Left cardiac atrium (tissue), 4 donors: ENCODE data around the gene RABAC1. TPM values are rescaled to one million over a fixed set of nuclear protein-coding genes. Genes with fewer than 3 reads are reported as not detected.

Experiments used
- ATAC-seq, 2 donors: fragments of 200-7000 bp; cut with Tn5 transposase; one replicate each; pipeline ENCODE4 v1.9.1; 2020; ENCODE audit warnings: mild to moderate bottlenecking in 2 of 2, moderate library complexity in 2 of 2
- DNase-seq: peaks from one replicate; pipeline ENCODE4 v3.0.0-alpha.2; 2020
- intact Hi-C, 2 donors: fragments of 100-400 bp; cut with DNase I; formaldehyde crosslinking; loops; one replicate each; pipeline versions ENCODE4 v1.14.1 to v1.15.1; 2022 to 2023
- long read RNA-seq: library from polyadenylated mRNA; unstranded; transcript quantifications from one replicate; pipeline ENCODE4 v2.0.0, GENCODE V29; 2021
- total RNA-seq, 2 donors: library from RNA; stranded (reverse); fragmentation: NEBNext Ultra II Directional; extraction: Animal tissue kit (Norgen Biotek cat#: 25700); gene quantifications; one replicate each; pipeline ENCODE4 v1.2.1, GENCODE V29; 2021
- donor health status: DM: no; HTN: yes; CAD: no.
- donor health status: DM: no; HTN: yes; CAD: no; lungs with severe emphysema.
- donor health status: DM: yes; HTN: yes; CAD: no.
- donor health status: Dilated cardiomyopathy.

The RABAC1 gene, protein sequence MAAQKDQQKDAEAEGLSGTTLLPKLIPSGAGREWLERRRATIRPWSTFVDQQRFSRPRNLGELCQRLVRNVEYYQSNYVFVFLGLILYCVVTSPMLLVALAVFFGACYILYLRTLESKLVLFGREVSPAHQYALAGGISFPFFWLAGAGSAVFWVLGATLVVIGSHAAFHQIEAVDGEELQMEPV
- 100 to 1,000 TPM in 1 of 2 donors, 10 to 100 TPM in 1; 91.4 to 117 TPM for total RNA-seq
- long read RNA-seq, transcript RABAC1-201 (5 exons, 821 nt) = major isoform, 16 of 21 reads
- long read RNA-seq, partial matches to known transcripts = 0 of 21 reads
- long read RNA-seq, other reads (novel, unspliced or antisense) = 3 of 21 reads

DNA sequence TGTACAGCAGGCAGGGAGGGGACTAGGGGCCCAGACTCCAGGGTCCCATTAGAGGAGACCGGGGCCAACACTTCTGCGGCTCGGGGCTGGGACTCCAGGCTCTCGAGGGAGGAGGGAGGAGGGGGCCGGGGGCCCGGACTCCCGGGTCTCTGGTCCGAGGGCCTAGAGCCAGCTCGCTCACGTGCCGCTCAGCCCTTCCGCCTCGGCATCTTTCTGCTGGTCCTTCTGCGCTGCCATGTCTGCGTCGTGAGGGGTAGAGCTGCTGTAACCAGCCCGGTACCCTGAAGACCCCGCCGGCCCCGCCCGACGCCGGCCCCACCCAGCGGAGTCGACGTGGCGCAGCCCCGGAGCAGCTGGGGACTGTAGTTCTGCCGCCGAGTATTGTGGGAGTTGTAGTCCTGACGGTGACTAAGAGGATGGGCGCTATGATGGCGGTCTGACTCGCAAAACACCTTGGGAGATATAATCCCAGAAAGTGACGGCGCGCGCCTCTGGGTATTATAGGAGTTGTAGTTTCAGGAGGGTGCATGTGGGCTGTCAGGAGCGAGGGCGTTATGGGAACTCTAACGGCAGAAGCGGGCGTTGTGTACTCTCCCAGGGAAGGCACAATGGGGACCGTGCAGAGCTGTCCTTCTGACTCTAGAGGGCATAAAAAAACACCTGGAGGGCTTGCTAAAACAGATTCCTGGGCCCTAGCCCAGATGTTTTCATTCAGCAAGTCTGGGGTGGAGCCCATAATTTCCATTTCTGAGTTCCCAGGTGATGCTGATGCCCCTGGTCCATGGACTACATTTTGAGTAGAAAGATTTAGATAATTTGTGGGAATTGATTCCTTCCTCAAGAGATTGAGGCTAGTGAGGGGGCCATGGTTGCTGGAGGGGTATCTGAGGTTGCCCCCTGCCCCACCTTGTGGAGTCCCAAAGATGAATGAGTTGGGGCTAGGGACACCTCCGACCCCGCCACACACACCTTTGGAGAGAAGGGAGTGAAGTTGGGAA is at the start of gene RABAC1:
RABAC1 (minus strand) TSS at position 266 of the 998 bp plus-strand sequence; CDS start at position 237, 29 bp downstream.
- ATAC-seq (peak; percentile 95), DNase-seq (peak; percentile 93)
- intact Hi-C loops = no loop called here

DNA sequence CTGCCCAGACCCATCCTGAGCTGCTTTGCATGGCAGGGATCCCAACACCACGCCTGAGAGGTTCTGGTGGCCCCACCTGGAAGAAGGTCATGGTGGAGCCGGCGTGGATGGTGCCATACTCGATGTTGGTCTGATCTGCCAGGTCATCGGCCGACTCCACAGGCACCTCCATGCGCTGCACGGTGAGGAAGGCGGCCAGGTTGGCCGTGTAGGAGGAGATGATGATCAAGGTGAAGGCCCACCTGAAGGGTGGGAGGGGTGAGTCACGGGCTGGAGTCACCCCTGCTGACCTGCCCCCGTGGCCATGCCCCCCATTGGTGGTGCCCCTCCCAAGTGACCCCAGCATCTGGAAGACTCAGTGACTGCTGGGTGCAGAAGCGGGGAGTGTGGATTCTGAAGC is 47.4 kb upstream of the RABAC1 start:
- DNase-seq (no peak), ATAC-seq (no peak)
- intact Hi-C loops = no loop called here

DNA sequence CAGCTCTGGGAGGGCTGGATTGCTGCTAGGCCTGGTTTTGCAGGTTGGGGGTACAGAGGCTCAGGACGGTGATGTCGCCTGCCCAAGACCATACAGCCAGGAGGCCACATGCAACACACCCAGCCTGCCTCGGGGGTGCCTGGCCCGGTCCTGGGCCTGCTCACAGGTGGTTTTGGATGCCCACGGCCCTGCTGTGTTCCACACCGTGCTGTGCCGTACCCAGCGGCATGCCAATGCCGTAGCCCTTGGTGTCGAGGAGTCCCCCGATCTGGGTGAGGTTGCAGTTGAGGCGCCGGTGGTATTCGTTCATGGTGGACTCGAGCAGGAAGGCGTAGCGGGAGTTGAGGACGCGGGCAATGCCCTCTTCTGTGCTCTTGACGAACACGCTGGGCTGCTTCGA is 46.4 kb upstream of the RABAC1 start:
- DNase-seq (no peak), ATAC-seq (no peak)
- intact Hi-C loops = no loop called here

DNA sequence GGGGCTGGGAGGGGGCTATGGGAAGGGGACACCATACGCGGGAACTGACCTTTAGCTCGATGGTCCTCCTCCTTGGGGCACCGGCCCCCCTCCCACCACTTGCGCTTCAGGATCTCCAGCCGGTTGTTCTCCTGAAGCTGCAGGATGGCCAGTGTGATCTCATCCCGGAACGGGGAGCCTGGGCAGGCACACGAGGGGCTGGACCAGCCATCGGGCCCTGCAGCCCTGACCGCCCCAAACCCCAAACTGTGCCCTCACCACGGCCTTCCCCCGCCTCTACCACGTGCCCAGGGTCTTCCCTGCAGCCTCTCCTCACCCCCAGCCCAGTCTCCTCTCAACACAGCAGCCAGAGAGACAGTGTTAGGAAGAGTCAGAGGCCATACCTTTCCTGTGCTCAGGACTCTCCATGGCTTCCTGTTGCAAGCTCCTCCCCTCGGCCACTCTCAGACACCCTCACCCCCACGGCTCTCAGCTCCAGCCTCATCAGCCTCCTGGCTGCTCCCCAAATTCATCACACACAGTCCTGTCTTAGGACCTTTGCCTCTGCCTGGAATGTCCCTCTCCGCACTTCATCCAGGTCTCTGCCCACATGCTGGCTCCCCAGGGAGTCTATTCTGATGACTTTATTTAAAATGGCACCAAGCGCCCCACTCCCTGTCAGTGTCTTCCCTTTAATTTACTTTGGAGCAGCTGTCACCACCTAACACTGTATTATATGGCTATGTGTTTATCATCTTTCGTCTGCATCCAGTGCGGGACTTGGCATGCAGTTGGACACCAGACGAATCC is 44.6 kb upstream of the RABAC1 start:
- ATAC-seq (no peak), DNase-seq (no peak)
- intact Hi-C loops = no loop called here

DNA sequence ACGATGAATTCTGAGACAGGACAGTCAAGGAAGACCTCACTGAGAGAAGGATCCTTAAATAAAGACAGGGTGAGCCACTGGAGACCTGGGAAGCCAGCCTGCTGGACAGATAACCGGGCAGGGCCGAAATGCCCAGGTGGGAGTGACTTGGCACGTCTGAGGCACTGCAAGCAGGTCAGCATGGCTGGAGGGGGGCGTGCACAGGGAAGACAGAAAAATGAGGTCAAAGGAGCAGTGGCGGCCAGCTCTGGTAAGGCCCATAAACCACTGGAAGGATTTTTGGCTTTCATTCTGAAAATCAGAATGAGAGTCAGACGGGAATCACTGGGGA is 40.7 kb upstream of the RABAC1 start:
- intact Hi-C loops = loop anchor here in 1 of 2 donors (5.0 kb wide), 1 partner anchor 32 kb away; no protein-coding TSS in a partner anchor
- ATAC-seq (peak in 1 of 2 donors; percentile 8), DNase-seq (no peak)

DNA sequence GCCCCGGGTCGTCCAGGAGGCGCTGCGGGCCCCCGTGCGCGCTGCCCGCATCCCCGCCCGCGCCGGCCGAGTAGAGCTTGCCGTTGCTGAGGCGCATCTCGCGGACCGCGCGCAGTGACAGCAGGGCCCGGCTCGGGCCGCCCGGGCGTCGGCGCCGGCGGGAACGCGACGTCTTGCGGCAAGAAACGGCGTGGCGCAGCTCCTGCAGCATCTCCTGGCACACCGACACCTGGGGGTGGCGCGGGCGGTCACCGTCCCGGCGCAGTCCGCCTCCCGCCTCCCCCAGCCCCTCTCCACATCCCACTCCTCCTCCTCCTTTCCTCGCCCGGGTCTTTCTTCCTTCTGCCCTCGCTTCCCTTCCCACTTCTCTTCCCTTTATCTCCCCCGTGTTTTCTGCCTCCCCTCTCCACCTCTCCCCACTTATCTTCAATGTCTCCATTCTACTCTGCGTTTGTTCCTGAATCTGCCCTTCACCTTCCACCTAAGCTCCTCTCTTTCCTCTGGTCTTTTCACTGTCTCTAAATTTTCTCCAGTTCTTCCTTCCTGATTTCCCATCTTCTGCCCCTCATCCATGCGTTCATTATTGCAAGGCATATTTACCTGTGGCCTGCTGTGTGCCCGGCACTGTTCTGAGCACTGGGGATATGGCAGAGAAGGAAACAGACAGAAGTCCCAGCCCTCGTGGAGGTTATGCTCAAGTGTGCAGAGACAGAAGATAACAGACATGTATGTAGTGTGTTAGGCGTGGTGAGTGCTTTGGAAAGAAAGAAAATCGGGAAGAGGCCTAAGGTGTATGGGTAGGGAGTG is 40.2 kb upstream of the RABAC1 start:
- intact Hi-C loops = loop anchor here in 1 of 2 donors (5.0 kb wide), 1 partner anchor 33 kb away; no protein-coding TSS in a partner anchor
- DNase-seq (no peak), ATAC-seq (no peak)

DNA sequence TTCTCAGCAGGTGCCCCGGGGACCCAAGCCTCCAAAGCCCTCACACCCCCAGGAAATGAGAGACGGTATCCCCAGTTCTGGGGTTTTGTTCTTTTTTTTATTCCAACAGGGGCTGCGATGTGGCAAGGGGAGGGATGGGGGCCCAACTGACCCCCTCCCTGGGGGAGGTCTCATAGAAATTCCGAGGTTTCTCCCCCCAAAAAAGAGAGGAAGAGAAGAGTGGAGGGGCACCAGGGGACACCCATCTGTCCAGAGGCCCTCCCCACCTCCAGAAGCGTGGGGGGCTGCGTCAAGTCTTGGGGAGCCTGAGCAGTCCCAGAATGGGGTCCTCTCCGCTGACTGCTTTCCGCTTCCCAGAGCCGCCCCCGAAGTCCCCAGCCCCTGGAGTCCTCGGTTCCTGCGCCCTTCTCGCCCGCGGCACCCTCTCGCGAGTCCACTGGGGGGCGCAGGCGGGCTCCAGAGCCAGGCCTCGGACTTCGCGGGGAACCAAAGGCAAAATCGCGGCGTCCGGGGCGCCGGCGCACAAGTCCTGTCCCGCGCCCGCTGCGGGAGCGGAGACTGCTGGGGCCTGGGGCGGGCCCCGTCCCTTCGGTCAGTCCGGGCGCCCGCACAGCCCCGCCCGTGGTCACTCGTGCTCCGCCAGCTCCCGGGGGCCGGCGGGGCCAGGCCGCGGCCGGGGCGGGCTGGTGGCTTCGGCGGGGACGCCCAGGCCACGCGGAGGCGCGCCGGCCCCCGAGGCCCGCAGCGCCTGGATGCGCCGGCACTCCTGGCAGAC is 39.3 kb upstream of the RABAC1 start:
- intact Hi-C loops = loop anchor here in 1 of 2 donors (5.0 kb wide), 1 partner anchor 34 kb away; no protein-coding TSS in a partner anchor
- peak in 1 of 2 donors; percentile 4 for ATAC-seq
- DNase-seq = peak; percentile 43

DNA sequence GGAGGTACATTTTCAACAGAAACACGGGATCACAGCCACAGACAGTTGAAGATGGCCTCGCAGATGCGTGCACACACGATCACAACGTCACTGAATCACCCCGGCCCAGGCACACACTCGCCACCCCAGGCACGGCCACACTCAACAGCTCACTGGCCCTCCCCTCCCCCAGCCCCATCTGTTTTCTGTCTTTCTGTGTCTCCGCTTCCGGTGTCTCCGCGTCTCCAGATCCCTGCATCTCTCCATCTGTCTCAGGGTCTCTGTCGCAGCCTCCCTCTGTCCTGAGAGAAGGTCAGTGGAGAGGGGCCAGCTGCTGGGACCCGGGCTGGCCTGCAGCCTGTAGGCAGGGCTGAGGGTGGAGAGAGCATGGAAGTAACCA is 38.7 kb upstream of the RABAC1 start:
- no peak for DNase-seq
- ATAC-seq = no peak
- intact Hi-C loops = loop anchor here in 1 of 2 donors (5.0 kb wide), 1 partner anchor 34 kb away; no protein-coding TSS in a partner anchor

DNA sequence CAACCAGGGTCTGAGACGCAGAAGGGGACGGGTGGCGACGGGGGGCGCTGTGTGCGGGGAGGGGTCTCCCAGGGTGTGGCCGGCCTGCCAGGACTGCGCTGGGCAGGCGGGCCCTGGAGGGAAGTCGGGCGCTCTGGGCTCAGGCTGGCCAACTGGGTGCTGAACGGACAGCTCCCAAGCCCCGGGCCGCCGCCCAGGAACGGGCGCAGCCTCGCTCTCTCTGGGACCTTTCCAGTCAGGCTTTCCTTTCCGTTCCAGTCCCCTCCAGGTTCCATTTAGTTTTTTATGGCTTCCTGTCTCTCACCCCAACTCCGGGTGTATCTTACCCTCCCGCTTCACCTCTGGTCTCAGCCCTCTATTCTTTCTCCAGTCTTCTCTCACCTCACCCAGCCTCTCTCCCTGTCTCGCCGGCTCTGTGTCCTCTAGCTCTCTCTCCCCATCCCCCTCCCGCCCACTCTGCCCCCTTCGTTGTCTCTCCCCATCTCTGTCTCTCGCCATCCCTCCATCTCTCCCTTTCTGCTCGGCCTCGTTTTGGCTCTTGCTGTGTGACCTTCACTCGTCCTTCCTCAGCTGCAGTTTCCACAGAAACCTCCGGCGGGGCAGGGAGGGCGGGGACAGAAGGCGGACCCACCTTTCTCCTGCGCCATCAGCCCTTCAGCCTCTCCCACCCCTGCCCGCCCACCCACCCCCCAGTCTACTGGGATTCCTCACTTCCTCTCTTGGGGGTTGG is 38.2 kb upstream of the RABAC1 start:
- ATAC-seq = peak; percentile 39 to 47
- intact Hi-C loops = loop anchor here in 1 of 2 donors (5.0 kb wide), 1 partner anchor 35 kb away; no protein-coding TSS in a partner anchor
- DNase-seq = peak; percentile 55

DNA sequence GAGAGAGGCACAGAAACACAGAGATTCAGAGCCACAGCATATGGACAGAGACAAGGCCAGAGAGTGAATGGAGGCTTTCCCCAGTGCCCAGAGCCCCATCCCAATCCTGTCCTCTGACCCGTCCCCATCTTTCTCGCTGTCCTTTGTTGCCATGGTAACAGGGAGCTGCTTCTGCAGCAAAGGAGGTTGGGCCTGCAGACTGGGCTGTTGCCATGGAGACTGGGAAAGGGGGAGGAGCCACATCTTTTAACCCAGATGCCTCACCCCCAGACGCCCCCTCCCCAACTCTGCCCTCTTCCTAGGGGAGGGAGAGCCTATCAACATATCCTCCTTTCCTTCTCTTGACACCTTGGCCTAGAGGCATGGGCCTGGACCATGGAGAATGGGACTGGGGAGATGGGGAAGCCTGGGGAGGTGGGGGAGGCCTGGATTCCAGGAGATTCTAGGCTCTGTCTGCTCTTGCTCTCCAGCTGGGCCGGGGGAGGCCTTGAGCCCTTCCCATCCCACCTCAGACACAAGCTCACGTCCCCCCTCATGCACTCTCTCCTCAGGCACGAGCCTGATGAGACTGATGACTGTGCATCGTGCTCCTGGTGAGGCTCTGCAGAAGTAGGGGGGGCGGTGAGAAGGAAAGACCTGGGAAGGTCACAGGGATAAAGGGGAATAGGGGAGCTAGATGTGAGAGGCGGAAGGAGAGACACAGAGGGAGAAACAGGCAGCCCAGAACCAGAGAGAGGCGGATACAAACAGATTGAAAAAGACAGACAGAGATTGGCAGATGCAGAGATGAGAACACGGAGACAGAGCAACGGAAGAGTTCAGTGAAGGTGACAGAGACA is 37.1 kb upstream of the RABAC1 start:
- ATAC-seq = no peak
- no peak for DNase-seq
- intact Hi-C loops = loop anchor here in 1 of 2 donors (5.0 kb wide), 1 partner anchor 36 kb away; no protein-coding TSS in a partner anchor

DNA sequence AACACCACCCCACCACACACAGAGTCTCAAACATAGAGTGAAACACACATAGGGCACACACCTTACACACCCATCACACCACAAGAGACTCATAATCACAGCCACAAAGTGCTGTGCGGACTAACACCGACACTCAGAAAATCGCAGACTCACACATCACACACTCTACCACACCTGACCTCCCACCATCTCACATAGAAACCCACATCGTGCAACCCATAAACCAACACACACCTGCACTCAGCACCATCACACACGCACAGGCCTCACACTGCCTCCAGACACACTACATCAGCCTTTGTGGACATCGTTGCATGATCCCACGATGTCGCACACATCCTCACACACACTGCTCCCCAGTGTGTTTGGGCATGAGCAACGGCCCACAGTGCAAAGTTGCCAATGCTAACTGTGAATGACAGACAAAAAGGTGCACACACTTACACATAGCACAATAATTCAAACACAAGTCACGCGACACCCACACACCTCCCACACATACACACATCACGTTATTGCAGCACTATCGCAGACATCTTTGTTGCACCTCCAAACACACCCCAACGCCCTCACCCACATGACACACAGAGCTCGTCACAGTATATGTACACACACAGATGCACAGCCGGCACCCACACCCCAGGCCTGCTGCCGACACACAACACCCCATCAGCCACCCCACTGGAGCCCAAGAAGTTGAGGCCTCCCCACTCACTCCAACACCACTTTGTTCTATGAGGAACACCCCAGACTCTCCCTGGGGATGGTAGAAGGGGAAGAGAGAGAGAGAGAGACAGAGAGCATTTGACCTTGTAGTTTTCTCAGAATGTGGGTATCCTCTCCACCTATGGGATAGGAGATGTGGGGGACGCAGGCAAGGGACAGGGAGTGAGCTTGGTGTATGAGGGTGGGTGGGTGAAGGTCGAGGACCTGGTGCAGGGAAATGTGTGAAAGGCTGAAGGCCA is 36.2 kb upstream of the RABAC1 start:
- DNase-seq = no peak
- ATAC-seq = no peak
- intact Hi-C loops = loop anchor here in 1 of 2 donors (5.0 kb wide), 1 partner anchor 37 kb away; no protein-coding TSS in a partner anchor

DNA sequence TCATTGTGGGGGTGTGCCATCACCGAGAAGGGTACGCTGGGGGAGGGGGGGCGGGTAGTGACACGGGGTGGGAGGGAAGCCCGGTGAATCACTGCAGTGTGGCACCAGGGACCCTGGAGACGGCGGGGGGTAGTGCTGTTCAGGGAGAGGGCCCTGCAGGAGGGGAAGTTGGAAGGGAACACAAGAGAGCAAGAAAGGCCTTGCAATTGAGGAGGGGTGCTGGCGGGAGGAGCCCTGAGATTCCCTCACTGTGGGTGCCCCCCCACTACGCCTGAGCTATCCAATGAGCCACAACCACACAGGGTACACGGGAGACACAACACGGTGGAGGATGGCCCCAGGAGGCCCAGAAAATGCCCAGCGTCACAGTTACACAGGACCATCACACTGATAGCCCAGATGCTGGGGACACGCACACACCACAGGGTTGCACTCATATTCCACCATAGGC is 35.4 kb upstream of the RABAC1 start:
- ATAC-seq (no peak), DNase-seq (no peak)
- intact Hi-C loops = no loop called here

DNA sequence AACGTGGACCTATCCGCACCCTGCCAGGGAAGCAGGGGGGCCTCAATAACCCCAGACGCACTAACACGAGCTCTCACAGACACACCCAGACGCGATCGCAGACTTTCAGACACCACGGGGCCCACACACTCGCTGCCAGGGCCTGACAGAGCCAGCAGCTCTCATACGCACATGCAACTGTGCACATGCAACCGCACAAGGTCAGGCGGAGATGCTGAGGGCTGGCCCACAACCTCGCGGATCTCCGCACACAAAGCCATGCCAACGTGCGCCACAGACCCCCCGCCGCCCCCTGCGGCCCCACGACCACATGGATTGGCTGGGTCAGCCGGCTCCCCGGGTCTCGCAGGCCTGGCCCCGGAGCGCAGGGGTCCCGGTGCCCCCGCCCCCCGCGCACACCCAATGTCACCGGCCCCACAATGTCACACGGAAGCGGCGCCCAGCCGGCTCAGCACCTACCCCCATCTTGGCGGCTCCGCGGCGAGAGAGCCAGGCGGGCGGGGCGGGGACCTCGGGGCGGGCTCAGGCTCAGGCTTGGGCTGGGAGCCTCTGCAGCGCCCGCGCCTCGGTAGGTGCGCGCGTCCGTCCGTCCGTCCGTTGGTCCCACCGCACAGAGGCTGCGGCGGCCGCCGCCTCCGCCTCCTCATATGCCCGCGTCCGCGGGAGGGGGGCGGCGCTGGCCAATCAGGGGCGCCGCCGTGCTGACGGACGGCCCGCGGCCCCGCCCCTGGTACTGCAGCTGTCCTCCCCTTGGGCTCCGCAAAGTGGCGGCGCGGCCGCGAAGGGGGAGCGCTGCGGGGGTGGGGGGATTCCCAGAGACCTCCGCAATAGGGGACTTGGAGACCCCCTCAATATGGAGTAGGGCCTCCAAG is 34.7 kb upstream of the RABAC1 start, which contains the start of gene ATP1A3:
ATP1A3 (minus strand) TSS at position 619 of the 872 bp plus-strand sequence; CDS start at position 465, 154 bp downstream.
- DNase-seq (peak; percentile 66), ATAC-seq (peak; percentile 80 to 84)
- intact Hi-C loops = no loop called here
